ENCODE data around the gene TRAF3IP1.

- TF ChIP-seq EP300 (IDR thresholded peaks at IDR 0.05) (no peak), CTCF (IDR thresholded peaks at IDR 0.05) (no peak), POLR2A (IDR thresholded peaks at IDR 0.05) (no peak)
Measured at GRCh38 chr2:238305092-238305862, 15.0 kb upstream of the TRAF3IP1 start.
